Pulmonary artery endothelial cell (primary cell): ENCODE results near the gene TPSB2. TPM values are rescaled to one million over a fixed set of nuclear protein-coding genes. Genes with fewer than 3 reads are reported as not detected.
"Not testable (repeated sequence)": the region's sequence is repeated elsewhere in the genome, so short reads cannot be mapped to it uniquely, and the experiment has no call there.

Source experiments
- DNase-seq: peaks from one replicate; pipeline ENCODE4 v3.0.0-alpha.2; 2011; ENCODE audit warnings: low read depth, low spot score
- total RNA-seq: library from RNA; depleted of rRNA; stranded (reverse); fragments of >200 nt; gene quantifications from 2 replicates; pipeline ENCODE4 v1.2.3, GENCODE V29; 2014

TPSB2 gene
- total RNA-seq, 1 donor from 2014 or later, result not detected

GRCh38 chr16:1204933-1205332, 25.1 kb downstream of the TPSB2 start:
- DNase-seq, result no peak

- DNase-seq, result no peak
Measured at GRCh38 chr16:1202274-1202673, 27.7 kb downstream of the TPSB2 start.

GRCh38 chr16:1201444-1201843, 28.5 kb downstream of the TPSB2 start:
- no peak for DNase-seq

- DNase-seq, result no peak
Measured at GRCh38 chr16:1200014-1200627, 29.9 kb downstream of the TPSB2 start.

- DNase-seq, result no peak
Measured at GRCh38 chr16:1199347-1200013, 30.5 kb downstream of the TPSB2 start.

- DNase-seq, result not testable (repeated sequence)
Measured at GRCh38 chr16:1198671-1199346, 31.2 kb downstream of the TPSB2 start.

GRCh38 chr16:1198194-1198593, 31.8 kb downstream of the TPSB2 start:
- no peak for DNase-seq

GRCh38 chr16:1197237-1197866, 32.6 kb downstream of the TPSB2 start:
- DNase-seq, result no peak

GRCh38 chr16:1196494-1196893, 33.5 kb downstream of the TPSB2 start:
- no peak for DNase-seq

- DNase-seq, result no peak
Measured at GRCh38 chr16:1195393-1195666, 34.7 kb downstream of the TPSB2 start.

- no peak for DNase-seq
Measured at GRCh38 chr16:1194665-1195392, 35.2 kb downstream of the TPSB2 start.

- no peak for DNase-seq
Measured at GRCh38 chr16:1193825-1194581, 36.0 kb downstream of the TPSB2 start.

- no peak for DNase-seq
Measured at GRCh38 chr16:1193143-1193824, 36.7 kb downstream of the TPSB2 start.

GRCh38 chr16:1192384-1193073, 37.5 kb downstream of the TPSB2 start:
- DNase-seq, result no peak

- DNase-seq, result not testable (repeated sequence)
Measured at GRCh38 chr16:1190789-1191188, 39.2 kb downstream of the TPSB2 start.

GRCh38 chr16:1189455-1189854, 40.5 kb downstream of the TPSB2 start:
- no peak for DNase-seq

GRCh38 chr16:1188432-1189189, 41.4 kb downstream of the TPSB2 start:
- no peak for DNase-seq

- not testable (repeated sequence) for DNase-seq
Measured at GRCh38 chr16:1185460-1186207, 44.4 kb downstream of the TPSB2 start.
